ENCODE measurements around the gene ZCCHC24.

Gene ZCCHC24

DNA sequence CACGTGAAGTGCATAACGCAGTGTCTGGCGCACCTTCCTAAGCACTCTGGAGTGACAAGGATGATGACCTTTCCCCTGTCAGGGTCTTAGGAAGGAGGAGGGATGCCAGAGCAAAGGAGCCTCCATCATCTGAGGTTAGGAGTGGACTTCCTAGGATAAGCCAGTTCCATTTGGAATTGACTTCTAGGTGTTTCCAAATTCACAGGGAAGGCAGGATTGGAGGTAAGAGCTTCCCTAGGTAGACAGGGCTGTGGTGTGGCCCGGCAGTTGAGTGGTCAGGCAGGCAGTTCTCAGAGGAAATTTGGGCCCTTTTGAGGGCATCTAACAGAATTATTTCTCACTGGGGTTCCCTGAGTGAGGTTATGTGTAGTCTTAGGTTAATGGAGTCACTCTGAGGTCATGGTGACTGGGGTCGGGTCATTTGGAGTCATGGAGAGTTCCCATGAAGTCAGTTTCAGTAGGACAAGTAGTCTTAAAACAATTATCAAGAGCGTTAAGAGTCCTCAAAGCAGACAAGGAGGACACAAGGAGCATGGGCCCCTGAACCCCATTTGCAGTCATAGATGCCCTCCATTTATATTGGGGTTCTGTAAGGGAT, 89.9 kb downstream of the ZCCHC24 start:
- no peak for DNase-seq

DNA sequence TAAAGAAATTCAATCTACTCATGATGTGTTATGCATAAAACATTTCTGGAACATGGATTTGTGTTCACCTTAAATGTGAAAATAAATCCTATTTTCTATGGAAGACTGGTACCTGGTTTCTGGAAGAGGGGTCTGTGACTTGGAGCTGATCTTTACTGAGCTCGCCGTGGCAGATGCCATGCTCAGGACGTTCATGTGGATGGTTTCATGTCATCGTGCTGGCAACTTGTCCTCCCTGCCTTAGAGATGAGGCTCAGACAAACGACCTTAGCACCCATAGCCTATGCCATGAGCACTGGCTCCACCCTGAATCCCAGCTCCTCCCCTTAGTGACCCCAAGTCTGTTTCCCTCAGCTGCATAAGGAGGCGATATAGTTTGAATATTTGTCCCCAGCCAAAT, 90.8 kb downstream of the ZCCHC24 start:
- no peak for DNase-seq

DNA sequence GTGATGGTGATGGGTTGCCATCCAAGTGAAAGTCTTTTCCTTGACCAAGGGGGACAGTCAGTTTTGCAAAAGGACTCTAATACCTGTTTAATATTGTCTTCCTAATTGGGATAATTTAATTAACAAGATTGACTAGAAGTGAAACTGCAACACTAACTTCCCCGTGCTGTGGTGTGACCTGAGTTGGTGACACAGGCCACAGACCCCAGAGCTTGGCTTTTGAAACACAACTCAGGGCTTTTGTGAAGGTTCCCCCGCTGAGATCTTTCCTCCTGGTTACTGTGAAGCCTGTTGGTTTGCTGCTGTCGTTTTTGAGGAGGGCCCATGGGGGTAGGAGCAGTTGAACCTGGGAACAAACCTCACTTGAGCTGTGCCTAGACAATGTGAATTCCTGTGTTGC, 91.3 kb downstream of the ZCCHC24 start:
- DNase-seq = no peak

DNA sequence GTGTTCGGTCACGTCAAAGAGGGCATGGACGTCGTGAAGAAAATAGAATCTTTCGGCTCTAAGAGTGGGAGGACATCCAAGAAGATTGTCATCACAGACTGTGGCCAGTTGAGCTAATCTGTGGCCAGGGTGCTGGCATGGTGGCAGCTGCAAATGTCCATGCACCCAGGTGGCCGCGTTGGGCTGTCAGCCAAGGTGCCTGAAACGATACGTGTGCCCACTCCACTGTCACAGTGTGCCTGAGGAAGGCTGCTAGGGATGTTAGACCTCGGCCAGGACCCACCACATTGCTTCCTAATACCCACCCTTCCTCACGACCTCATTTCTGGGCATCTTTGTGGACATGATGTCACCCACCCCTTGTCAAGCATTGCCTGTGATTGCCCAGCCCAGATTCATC, 91.7 kb downstream of the ZCCHC24 start:
- DNase-seq = no peak

DNA sequence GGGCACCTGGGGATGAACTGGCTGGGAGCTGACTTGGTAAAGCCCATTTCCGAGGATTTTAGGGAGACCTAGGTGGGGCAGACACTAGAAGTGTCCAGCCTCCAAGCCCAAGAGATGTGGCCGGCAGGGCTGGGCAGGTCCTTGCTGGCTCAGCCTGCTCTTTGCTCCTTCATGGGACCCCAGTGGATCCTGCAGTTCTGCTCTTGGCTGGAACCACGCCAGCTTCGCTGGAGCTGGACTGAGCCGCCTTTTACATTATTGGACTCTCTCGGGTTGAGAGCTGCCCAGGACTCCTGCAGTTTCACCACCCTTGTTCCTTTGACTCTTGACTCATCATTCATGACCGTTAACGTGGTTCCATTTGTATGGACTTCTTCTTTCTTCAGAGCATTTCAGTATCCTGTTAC, 92.4 kb downstream of the ZCCHC24 start:
- no peak for DNase-seq

DNA sequence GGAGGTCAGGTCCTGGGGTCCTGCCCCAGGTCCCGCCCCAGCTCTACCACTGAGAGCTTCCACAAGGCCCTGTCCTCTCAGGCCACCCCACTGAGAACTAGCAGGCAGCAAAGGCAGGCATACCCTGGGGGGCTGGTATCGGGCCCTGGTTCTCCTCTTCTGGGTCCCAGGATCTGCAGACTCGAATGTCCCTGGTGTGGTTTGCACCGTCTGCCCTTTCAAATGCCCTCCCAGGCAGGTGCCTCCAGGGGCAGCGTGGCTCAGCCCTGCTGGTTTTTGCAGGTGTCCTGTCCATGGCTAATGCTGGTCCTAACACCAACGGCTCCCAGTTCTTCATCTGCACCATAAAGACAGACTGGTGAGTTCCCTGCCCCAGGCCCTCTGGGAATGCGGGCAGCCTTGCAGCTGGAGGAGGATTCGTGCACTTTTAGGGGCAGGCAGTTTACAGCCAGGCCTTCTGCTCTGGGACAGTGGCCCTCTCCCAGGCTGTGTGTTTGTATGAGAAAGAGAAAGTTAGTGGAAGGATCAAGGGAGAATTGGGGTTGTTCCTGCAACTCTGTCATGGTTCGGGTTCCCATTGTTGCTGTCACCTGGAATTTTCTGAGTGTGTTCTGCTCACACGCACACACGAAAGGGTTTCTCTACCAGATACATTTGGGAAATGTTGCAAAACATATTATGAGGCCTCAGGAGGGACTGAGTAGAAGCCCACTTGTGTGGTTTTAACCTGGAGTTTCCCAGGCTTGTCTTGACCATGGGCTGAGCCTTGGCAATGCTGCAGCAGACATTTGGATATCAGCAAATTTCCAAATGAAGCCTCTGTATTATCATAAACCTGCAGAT, 93.2 kb downstream of the ZCCHC24 start:
- no peak for DNase-seq

DNA sequence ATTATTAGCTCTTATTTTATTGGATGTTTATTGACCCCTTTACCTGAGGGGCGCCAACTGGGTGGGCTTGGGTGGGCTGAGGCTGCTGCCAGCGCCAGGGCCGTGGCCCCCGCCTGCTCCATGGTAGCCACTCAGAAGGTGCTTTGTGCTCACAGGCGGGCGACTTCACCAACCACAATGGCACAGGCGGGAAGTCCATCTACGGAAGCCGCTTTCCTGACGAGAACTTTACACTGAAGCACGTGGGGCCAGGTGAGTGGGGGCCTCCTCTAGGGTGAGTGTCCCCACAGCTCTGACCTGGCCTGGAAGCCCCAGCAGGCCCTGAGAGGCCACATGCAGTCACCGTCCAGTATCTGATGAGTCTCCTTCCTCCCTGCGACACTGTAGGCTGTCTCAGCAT, 94.1 kb downstream of the ZCCHC24 start:
- DNase-seq = no peak

DNA sequence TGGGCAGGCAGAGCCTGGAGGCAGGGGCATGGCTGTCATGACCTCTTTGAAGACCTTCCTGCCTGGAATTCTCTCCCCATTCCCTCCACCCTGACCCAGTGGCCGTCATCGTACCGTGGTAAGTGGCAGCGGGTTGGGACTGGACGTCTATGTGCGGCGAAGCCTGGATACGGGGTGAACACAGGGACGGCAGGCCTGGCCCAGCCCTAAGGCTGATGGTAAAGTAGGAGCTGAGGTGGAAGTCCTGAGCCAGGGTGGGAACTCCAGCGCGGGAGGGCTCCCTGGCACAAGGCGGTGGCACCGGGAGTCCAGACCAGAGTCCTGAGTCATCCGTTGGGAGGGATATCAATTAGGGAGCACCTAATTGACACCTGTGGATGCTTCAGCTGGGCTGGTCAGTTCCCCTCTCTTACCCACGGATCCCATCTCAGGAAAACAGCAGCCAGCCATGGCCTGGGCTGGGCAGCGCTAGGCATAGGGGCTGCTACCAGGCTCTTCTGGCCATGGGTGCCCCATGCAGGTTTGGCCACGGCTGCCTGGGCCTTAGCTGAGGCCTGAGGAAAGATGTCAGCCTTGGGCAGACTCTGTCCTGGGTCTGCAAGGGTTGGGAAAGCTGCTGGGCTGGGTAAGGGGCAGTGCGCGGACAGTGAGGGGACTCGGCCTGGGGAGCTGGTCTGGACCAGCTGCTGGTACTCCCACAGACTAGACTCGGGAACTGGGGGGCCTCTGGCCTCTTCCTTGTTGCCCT, 94.8 kb downstream of the ZCCHC24 start:
- no peak for DNase-seq

DNA sequence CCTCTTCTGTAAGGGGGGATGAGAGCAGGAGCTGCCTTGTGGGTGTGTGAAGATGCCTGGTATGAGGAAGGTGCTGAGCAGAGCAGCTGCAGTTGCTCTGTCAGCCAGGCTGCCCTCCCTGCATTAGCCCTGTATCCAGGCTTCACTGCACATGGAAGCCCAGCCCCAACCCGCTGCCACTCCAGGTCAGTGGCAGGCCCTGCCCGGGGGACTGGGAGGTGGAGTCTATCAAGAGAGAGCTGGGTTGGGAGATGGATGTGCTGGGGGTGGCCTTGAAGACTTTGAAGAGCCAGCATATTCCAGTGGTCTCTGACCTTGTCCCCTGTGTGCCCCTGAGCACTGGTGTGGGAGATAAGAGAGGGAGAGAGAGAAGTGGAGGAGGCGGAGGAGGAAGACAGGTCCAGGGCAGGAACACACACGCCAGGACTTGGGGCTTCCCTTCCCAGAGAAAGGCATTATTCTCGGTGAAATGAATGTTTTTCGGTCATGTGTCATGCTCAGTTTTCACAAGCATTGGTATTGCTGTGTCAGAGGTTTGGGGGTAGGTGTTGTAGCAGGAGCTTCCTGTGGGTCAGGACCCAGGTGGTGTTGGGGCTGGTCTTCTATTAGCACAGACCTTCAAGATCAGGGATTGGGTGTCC, 95.5 kb downstream of the ZCCHC24 start:
- no peak for DNase-seq

DNA sequence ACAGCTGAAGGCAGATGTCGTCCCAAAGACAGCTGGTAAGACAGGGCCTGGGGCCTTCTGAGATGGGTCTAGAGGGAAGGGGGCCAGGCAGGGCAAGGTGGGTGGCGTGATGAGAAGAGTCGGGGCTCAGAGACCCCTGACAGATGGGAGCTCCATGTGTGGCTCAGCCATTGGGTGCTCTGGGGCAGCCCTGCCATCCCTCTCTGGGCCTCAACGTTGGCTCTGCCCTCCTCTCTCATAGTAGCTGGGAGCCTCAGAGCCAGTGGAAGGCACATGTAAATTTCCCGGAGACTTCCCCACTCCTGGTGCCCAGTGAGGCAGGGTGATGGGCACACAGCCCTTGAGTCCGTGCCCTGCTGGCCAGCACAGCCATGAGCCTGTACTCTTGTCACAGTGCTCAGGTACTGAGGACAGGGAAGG, 96.3 kb downstream of the ZCCHC24 start:
- no peak for DNase-seq

DNA sequence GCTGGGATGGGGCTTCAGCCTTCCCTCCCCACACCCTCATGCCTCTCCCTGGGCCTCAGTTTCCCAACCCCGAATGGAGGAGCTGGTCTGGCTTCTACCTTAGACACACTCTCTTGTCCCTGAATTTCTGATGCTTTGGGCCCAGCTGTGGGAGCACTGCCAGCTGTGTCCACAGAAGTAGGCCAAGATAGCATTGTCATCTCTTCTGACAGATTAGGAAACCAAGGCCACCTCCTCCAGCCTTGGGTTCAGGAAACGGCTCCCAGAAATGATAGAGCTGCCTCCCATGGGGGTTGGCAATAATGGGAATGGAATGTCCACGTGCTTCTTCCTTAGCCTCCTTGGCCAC, 96.8 kb downstream of the ZCCHC24 start:
- no peak for DNase-seq

DNA sequence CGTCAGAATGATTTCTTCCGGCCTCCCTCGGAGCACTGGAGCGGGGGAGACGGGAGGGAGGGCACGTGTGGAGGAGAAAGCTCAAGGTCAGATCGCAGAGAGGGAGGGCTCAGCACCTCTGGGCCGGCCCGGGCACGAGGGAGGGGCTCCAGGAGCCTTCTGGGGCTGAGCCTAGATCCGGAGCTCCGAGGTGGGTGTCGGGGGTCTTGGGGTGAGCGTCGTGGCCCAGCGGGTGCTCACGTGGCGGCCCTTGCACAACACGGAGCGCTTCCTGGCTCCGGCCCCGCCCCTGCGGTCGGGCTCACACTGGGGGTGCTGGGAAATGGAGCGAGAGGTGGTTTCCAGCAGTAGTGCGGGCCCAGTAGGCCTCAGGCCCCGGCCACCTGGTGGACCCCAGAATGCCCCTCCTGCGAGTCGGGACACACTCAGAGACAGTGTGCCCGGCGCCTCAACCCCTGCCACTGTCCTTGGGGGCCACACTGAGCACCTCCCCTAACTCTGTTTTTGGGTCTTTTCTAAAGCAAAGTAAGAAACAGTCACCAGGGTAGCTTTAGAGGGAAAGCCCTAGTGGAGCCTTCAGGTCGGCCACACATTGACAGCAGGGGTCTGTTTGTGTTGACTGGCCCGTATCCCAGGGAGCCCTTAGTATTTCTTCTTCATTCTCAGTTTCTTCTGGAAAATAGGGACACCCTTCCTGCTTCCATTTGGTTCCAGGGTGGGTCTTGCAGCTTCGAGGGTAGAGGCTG, 97.4 kb downstream of the ZCCHC24 start:
- peak; percentile 68 for DNase-seq

DNA sequence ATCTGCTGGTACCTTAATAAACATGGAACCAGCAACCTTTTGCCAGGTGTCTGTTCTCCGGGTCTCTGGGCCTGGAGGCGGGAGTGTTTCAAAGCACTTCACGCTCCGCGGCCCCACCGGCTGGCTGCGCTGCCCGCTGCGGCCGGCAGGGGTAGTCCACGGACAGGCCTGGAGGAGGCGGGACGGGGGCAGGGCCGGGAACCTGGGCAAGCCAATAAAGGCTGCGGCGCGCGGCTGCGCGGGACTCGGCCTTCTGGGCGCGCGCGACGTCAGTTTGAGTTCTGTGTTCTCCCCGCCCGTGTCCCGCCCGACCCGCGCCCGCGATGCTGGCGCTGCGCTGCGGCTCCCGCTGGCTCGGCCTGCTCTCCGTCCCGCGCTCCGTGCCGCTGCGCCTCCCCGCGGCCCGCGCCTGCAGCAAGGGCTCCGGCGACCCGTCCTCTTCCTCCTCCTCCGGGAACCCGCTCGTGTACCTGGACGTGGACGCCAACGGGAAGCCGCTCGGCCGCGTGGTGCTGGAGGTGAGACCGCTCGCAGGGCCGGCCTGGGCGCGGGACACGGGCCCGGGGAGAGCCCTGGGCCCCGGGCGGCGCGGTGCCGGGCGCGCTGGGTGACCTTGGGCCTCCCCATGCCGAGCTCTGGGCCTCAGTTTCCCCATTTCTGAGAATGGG, 98.1 kb downstream of the ZCCHC24 start, which contains the start of gene PPIF:
Gene PPIF (plus strand): TSS at position 244 of the 668 bp plus-strand sequence. CDS start 80 bp downstream, at position 324.
- peak; percentile 96 for DNase-seq

DNA sequence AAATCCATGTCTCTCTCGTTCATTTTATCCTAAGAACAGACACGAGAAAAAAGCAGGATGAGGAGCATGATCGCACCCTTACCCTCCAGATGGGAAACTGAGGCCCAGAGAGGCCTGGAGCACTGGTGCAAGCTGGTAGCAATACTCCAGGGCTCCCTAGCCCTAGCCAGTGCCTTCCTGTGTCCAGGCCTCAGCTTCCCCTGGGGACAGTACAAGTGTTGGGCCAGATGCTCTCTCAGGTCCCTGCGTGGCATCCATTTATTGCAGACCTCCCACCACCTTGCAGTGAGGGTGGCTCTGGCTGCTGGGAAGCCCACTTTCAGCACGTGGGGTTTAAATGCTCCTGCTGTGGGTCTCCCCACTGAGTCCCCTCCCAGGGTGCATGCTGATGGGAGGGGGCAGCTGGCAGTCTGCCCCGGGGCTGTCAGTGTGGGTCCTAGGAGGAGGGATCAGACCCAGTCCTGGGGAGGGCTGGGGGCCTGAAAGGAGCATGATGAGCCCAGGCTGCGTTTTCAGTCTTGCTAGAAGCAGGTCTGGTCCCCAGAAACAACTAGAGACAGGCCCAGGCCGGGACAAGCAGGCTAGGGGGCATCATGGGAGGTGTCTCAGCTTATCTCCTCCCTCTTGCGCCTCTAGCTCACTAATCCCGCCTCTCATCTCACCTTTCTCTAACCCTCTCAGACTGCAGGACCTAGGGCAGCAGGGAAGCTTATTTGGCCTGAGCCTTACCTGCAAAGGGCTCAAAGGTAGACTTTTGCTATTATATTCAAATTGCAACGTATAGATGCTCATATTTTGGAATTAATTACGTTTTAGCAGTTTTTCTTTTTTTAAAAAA, 98.8 kb downstream of the ZCCHC24 start:
- DNase-seq = peak; percentile 17

DNA sequence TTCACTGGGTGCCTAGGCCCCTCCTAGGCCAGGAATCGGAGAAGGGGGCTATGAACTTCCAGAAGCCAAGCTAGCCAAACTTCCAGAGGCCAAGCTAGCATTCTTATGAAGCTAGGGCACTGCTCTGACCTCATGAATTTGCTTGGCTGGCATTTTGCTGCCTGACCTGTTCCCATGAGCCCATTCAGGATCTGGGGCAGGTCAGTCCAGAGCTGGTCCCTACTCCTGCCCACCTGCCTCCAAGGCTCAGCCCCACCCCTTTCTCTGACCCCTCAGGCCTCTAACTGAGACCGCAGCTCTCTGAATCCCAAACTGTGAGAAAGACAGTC, 99.4 kb downstream of the ZCCHC24 start:
- no peak for DNase-seq

DNA sequence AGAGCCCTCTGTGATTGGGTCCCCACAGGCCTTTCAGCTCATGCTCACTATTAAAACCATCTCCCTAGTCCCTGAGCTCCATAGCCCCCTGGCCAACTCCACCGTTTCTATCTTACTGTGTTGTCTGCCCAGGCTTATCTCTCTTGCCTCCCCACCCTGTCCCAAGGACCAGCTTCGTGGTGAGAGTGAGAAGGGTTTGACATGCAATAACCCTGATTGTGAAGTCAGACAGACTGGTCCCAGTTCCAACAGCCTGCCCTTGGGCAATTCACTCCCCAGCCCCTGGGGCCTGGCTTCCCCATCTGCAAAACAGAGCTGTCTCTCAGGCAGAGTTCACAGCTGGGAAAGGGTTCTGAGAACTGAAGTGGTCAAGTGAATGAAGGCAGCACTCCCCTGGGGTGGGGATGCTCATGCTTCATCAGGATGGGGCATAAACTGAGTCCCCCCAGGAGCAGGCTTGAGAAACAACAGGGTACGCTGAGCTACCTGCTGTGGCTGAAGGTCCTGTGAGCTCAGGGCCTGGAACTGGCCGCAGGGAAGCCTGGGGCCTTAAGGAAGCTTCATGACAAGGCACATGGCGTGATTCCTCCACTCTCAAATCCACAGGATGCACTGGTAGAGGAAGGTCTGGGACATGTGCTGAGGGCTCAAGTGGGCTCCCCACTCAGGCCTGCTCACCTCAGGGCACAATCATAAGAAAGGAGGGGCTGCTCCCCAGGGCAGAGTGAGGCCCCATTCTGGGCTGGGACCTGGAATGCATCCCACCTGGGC, 100.0 kb downstream of the ZCCHC24 start:
- DNase-seq = peak; percentile 16

DNA sequence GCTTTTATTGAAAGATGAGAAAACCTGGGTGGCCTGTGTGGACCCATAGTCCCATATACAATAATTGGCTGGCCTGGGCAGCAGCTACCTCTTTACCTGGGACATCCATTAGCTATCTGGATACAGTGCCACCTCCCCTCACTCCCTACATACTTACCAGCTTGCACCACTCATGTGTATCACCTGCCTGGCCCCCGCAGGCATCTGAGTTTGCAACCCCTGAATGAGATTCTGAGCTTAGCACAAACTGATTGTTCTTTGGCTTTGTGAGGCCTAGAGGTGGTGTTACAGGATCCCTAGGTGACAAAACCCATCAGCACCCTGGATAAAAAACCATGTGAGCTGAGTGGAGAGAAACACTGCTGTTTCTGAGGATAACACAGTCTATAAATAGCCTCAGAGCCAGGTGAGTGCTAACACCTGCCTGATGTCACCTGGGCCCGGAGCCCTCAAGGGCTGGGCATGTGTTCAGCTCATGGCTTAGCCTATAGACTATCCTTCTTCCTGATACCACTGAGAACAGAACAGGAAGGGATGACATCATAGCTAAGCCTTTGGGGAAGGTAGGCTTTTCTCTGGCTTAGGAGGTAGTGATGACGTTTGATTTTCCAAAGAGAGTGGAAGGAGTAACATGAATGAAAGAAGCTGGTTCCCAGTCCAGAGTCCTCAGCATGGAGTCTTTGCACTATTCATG, 100.8 kb downstream of the ZCCHC24 start:
- no peak for DNase-seq

DNA sequence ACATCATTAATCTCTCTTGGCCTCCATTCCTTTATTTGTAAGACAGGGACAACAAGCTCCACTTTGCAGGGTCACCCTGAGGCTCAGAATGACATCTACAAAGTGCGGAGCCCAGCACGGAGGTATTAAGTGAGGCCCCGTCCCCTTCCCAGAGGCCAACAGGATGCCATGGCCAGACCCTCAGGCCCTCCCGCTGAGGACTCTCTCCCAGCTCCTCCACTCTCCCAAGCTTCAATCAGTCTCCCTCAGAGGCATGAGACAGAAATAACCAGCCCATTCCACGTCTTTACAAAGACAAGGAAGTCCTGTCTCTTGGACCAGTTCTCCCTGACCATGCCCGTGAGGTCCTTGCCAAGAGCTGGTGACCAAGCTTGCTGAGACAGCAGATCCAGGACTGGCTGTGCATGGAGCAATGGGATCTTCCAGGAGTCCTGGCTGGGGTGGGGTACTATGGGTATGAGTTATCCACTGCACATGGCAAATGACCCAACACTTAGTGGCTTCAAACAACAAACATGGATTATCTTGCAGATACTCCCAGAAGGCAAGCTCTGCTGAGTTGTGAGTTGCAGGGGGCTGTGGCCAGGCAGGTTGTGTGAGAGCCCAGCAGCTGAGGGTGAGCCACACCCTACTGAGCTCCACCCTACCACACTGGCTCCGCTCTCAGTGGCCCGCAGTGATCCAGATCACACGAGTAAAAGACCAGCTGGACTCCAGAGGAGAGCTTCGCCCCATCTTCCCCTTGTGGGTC, 102.4 kb downstream of the ZCCHC24 start:
- no peak for DNase-seq

DNA sequence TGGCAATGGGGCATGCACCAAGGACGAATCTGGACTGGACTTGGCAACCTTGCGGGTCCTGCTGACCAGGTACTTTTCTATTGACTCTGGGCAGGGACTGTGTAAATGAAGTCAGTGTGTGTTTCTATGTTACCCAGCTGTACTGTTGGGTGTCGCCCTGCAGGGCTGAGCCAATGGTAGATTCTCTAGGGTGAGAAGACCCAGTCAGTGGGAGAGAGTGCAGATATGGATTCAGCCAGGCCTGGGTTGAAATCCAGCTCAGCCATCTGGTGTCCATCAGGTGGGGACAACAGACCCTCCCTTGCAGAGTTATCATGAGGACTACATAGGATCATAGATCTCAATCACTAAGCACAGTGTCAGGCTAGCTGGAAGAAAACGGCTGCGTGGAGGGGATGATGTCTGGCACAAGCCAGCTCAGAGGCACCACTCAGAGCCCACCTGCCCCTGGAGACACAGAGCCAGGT, 103.1 kb downstream of the ZCCHC24 start:
- no peak for DNase-seq

All from retina (tissue), 1 donor.